IMR-90 (cell line): ENCODE data around the gene FARS2. TPM values are rescaled to one million over a fixed set of nuclear protein-coding genes. Genes with fewer than 3 reads are reported as not detected.

Experiments used
- ATAC-seq: fragments of 200-7000 bp; cut with Tn5 transposase; 2 replicates; pipeline ENCODE4 v1.9.1; 2020; ENCODE audit warnings: low read depth, mild to moderate bottlenecking, moderate library complexity
- BruUV-seq: library from RNA; stranded (reverse); fragments of 400-500 nt; replicated peaks from 2 replicates; lab custom pipeline; 2021; lab: Mats Ljungman, UMichigan
- CTCF ChIA-PET: fragments of 300-600 bp; formaldehyde crosslinking; extraction: SDS; loops from one replicate; lab custom pipeline; 2021; ENCODE audit warnings: antibody characterized with exemption; lab: Yijun Ruan, JAX
- POLR2A ChIA-PET: fragments of 300-600 bp; sonication (Branson Sonifier 250); formaldehyde crosslinking; loops from one replicate; lab custom pipeline; 2022; ENCODE audit warnings: antibody characterized with exemption; ENCODE audit not compliant: unreplicated experiment; lab: Charles Lee
- DNase-seq: peaks from one replicate; pipeline ENCODE4 v3.0.0; 2013
- H2AFZ ChIP-seq: replicated peaks from 2 replicates; pipeline ENCODE3; 2013; ENCODE audit warnings: low read length, mild to moderate bottlenecking; ENCODE audit not compliant: poor library complexity
- H2AK5ac ChIP-seq: 2 replicates; pipeline ENCODE4 v1.6.1; 2013; ENCODE audit warnings: low read depth, low read length, inconsistent platforms
- H2AK9ac ChIP-seq: replicated peaks from 2 replicates; pipeline ENCODE3; 2013; ENCODE audit warnings: mild to moderate bottlenecking, low read depth, low read length, moderate library complexity; ENCODE audit not compliant: poor library complexity
- H2BK120ac ChIP-seq: 2 replicates; pipeline ENCODE4 v1.6.1; 2013; ENCODE audit warnings: low read depth, low read length, inconsistent platforms
- H2BK15ac ChIP-seq: 3 replicates; pipeline ENCODE4 v1.6.1; 2013; ENCODE audit warnings: low read depth, low read length, inconsistent platforms
- H2BK20ac ChIP-seq: 2 replicates; pipeline ENCODE4 v1.6.1; 2013; ENCODE audit warnings: low read depth, mild to moderate bottlenecking, inconsistent platforms, low read length, moderate library complexity
- H2BK5ac ChIP-seq: 2 replicates; pipeline ENCODE4 v1.6.1; 2013; ENCODE audit warnings: mild to moderate bottlenecking, low read depth, low read length, inconsistent platforms; ENCODE audit not compliant: poor library complexity, severe bottlenecking
- H3K14ac ChIP-seq: replicated peaks from 2 replicates; pipeline ENCODE4 v1.6.1; 2013; ENCODE audit warnings: low read depth, low read length, inconsistent platforms
- H3K18ac ChIP-seq: 2 replicates; pipeline ENCODE4 v1.6.1; 2013; ENCODE audit warnings: low read depth, low read length, control low read depth
- H3K23ac ChIP-seq: 2 replicates; pipeline ENCODE4 v1.6.1; 2013; ENCODE audit warnings: low read depth, low read length, inconsistent platforms
- H3K27ac ChIP-seq: 2 replicates; pipeline ENCODE4 v1.5.1; 2013; ENCODE audit warnings: mild to moderate bottlenecking, control low read depth, low read length; ENCODE audit not compliant: insufficient read depth
- H3K27me3 ChIP-seq: 2 replicates; pipeline ENCODE4 v1.6.1; 2013; ENCODE audit warnings: low read length; ENCODE audit not compliant: control insufficient read depth, insufficient read depth
- H3K36me3 ChIP-seq: 2 replicates; pipeline ENCODE4 v1.6.1; 2013; ENCODE audit warnings: low read length, mixed read lengths; ENCODE audit not compliant: control insufficient read depth, insufficient read depth
- H3K4ac ChIP-seq: 2 replicates; pipeline ENCODE4 v1.6.1; 2013; ENCODE audit warnings: low read depth, low read length, inconsistent platforms
- H3K4me1 ChIP-seq: 2 replicates; pipeline ENCODE4 v1.6.1; 2013; ENCODE audit warnings: low read length, mixed read lengths; ENCODE audit not compliant: control insufficient read depth, insufficient read depth
- H3K4me2 ChIP-seq: 2 replicates; pipeline ENCODE4 v1.6.1; 2013; ENCODE audit warnings: low read depth, mild to moderate bottlenecking, control low read depth, low read length, moderate library complexity
- H3K4me3 ChIP-seq: 2 replicates; pipeline ENCODE4 v1.5.1; 2013; ENCODE audit warnings: low read depth, mild to moderate bottlenecking, control low read depth, low read length, moderate library complexity; ENCODE audit not compliant: insufficient read depth
- H3K56ac ChIP-seq: 2 replicates; pipeline ENCODE4 v1.6.1; 2013; ENCODE audit warnings: low read length, inconsistent platforms; ENCODE audit not compliant: insufficient read depth; ENCODE audit errors: extremely low read depth
- H3K79me1 ChIP-seq, 2 experiments: 2 replicates each; pipeline ENCODE4 v1.6.1; 2013; ENCODE audit warnings: low read length in 2 of 2, inconsistent platforms in 1 of 2, low read depth in 1 of 2
- H3K9ac ChIP-seq: 2 replicates; pipeline ENCODE4 v1.6.1; 2013; ENCODE audit warnings: low read depth, low read length, control low read depth
- H3K9me1 ChIP-seq: 2 replicates; pipeline ENCODE4 v1.6.1; 2013; ENCODE audit warnings: low read length, inconsistent platforms; ENCODE audit not compliant: insufficient read depth
- H3K9me3 ChIP-seq: 2 replicates; pipeline ENCODE4 v1.6.1; 2013; ENCODE audit warnings: low read length; ENCODE audit not compliant: control insufficient read depth, insufficient read depth
- H4K20me1 ChIP-seq: 2 replicates; pipeline ENCODE4 v1.6.1; 2013; ENCODE audit warnings: low read length, inconsistent platforms; ENCODE audit not compliant: insufficient read depth
- H4K5ac ChIP-seq: 2 replicates; pipeline ENCODE4 v1.6.1; 2013; ENCODE audit warnings: mild to moderate bottlenecking, low read depth, low read length, control low read depth
- H4K8ac ChIP-seq, 2 experiments: 2 replicates each; pipeline ENCODE4 v1.6.1; 2013; ENCODE audit warnings: low read depth in 2 of 2, low read length in 2 of 2, control low read depth in 1 of 2, inconsistent platforms in 1 of 2
- H4K91ac ChIP-seq: 2 replicates; pipeline ENCODE4 v1.6.1; 2013; ENCODE audit warnings: low read depth, low read length, inconsistent platforms; ENCODE audit not compliant: insufficient read depth
- BHLHE40 ChIP-seq: fragments of 150-350 bp; IDR thresholded peaks from 2 replicates; pipeline ENCODE4 v1.6.1; 2016; ENCODE audit warnings: mild to moderate bottlenecking, low read depth, low read length
- POLR2A ChIP-seq: IDR thresholded peaks from 2 replicates; pipeline ENCODE4 v1.6.1; 2012; ENCODE audit warnings: mild to moderate bottlenecking, low read depth, low read length
- RAD21 ChIP-seq: IDR thresholded peaks from 2 replicates; pipeline ENCODE4 v1.6.1; 2012; ENCODE audit warnings: low read length, improper control_type of control experiment
- SMC3 ChIP-seq: fragments of 150-350 bp; IDR thresholded peaks from 2 replicates; pipeline ENCODE4 v1.6.1; 2016; ENCODE audit warnings: low read depth, mild to moderate bottlenecking, antibody characterized with exemption, low read length, moderate library complexity
- WGBS, 2 experiments: methylation state at CpG; one replicate each; pipeline versions ENCODE4 v1.1.5 to v1.1.7; 2013; ENCODE audit warnings: missing lambda C conversion rate in 2 of 2; ENCODE audit not compliant: insufficient read length in 1 of 2; ENCODE audit errors: extremely low coverage in 2 of 2; 5-methylcytosine and 5-hydroxymethylcytosine counted together
- dilution Hi-C: fragments of 300-500 bp; cut with HindIII; formaldehyde crosslinking; loops from one replicate; pipeline ENCODE4 v1.14.3; 2018; ENCODE audit warnings: low sequenced_read_pairs; ENCODE audit not compliant: unreplicated experiment
- in situ Hi-C: fragments of 300-500 bp; cut with MboI; formaldehyde crosslinking; loops from 3 replicates; pipeline ENCODE4 v1.14.3; 2019; ENCODE audit warnings: low sequenced_read_pairs, inconsistent platforms, mixed read lengths
- intact Hi-C: fragments of 100-400 bp; cut with micrococcal nuclease; formaldehyde crosslinking; loops from 2 replicates; pipeline ENCODE4 v1.10.0; 2022
- polyA plus RNA-seq, 3 experiments: library from polyadenylated mRNA; depleted of rRNA; stranded (reverse); fragments of >200 nt; gene quantifications; 2 replicates each; pipeline ENCODE4 v1.2.3, GENCODE V29; 2012; ENCODE audit warnings: low replicate concordance in 1 of 3
- total RNA-seq: library from RNA; depleted of rRNA; stranded (reverse); fragments of >200 nt; gene quantifications from 2 replicates; pipeline ENCODE4 v1.2.3, GENCODE V29; 2012

FARS2 gene
- total and polyA plus RNA-seq, 2 of the 4 experiments (the other 2 are of a cell fraction) = 12.1 to 28.9 TPM

GRCh38 chr6:5229356-5229755 lies 32.0 kb upstream of the FARS2 start:
- no peak overlapping the region for H2AK5ac ChIP-seq
- no peaks in the 10 kb centered on the region for H3K9me3 ChIP-seq
- H3K18ac ChIP-seq = no peak overlapping the region
- no peak overlapping the region for H3K56ac ChIP-seq
- H2AK9ac ChIP-seq = no peak overlapping the region
- H3K4ac ChIP-seq = no peak overlapping the region
- dilution Hi-C loops = no loop called here
- DNase-seq (no peak), ATAC-seq (no peak)
- no peak overlapping the region for H2BK20ac ChIP-seq
- H3K4me2 ChIP-seq = no peak overlapping the region
- H4K20me1 ChIP-seq = no peaks in the 10 kb centered on the region
- no peak overlapping the region for H2BK5ac ChIP-seq
- in situ Hi-C loops = no loop called here
- 0 out of 2 replicates have a peak, but pooled peaks cover 1% of the 10 kb centered on the region for H3K36me3 ChIP-seq
- intact Hi-C loops = no loop called here
- no peaks in the 10 kb centered on the region for H3K27me3 ChIP-seq
- H3K27ac ChIP-seq = no peak overlapping the region
- BruUV-seq = no TSS peak
- peaks cover 0 to 3% of the 10 kb centered on the region in 2 experiments; a peak in 1 of 4 replicates for H3K79me1 ChIP-seq
- no peak overlapping the region for H3K14ac ChIP-seq
- H3K4me3 ChIP-seq = no peak overlapping the region
- H3K4me1 ChIP-seq = peaks cover 2% of the 10 kb centered on the region; the same call in 1 of the 2 replicates
- no peak overlapping the region for H2AFZ ChIP-seq
- CTCF ChIA-PET = interaction anchor here (0.9 to 1.7 kb wide), 2 partner anchors 9 to 86 kb away, joined by 3 to 5 read pairs; no protein-coding TSS in a partner anchor
- no CpG with 5 or more reads among the region's 3 CpGs for WGBS, 2 experiments
- H4K5ac ChIP-seq = no peak overlapping the region
- H3K9me1 ChIP-seq = no peaks in the 10 kb centered on the region
- no peak overlapping the region for H3K23ac ChIP-seq
- H4K8ac ChIP-seq = no peak overlapping the region
- TF ChIP-seq BHLHE40 = no peak
- no peak for TF ChIP-seq SMC3
- no peak for TF ChIP-seq RAD21
- TF ChIP-seq POLR2A = no peak
- H4K91ac ChIP-seq = no peak overlapping the region
- H3K9ac ChIP-seq = no peak overlapping the region
- POLR2A ChIA-PET = no interaction called here
- H2BK15ac ChIP-seq = no peak overlapping the region
- H2BK120ac ChIP-seq = no peak overlapping the region
